CD4-positive, alpha-beta T cell treated with Interferon gamma for 1 hour (primary cell): ENCODE results near the gene FCN2.
"Not testable (repeated sequence)": the region's sequence is repeated elsewhere in the genome, so short reads cannot be mapped to it uniquely, and the experiment has no call there.

Experiments
- DNase-seq: peaks from one replicate; pipeline ENCODE4 v3.0.0-alpha.2; 2020

The FCN2 gene

DNA sequence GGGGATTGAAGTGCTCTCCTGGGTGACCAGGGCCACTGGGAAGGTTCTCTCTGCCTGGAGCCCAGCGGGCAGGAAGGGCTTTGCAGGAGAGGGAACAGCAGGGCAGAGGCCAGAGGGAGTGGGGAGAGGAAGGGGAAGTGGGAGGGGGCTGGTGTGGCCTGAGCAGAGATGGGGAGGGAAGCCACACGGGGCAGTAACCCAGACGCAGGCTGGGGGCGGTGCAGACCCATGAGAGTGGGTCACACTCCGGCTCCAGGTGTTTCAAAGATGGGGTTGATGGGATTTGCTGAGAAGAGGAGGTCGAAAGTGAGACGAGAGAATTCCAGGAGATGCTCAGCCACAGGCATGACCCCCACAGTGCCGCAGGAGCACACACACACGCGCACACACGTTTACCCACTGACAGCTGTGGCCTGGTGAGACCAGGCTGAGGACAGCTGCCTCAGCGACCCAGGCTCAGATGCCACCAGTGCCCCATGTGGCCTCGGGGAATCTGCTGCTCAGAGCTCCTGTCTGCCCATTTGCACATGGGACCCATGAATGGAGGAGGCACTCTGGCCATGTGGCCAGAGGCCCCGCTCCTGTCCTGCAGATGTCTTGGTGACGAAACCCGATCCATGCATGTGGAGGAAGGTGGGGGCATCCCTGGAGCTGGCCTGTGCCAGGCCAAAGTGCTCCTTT lies 32.7 kb upstream of the FCN2 start:
- DNase-seq: no peak

DNA sequence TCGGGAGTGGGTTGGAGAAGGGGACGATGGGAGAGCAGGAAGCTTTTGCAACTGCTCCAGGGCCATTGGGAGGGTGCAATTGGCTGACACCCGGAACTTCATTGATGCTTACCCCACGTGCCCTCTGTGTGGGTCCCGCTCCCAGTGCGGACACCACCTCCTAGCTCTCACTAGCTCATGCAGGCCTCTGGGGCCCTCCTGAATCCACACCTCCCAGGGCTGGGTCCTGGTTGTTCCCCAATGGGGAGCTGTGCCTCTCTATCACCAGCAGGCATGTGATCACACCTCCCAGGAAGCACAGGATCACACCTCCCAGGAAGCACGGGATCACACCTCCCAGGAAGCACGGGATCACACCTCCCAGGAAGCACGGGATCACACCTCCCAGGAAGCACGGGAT lies 32.1 kb upstream of the FCN2 start:
- no peak for DNase-seq

DNA sequence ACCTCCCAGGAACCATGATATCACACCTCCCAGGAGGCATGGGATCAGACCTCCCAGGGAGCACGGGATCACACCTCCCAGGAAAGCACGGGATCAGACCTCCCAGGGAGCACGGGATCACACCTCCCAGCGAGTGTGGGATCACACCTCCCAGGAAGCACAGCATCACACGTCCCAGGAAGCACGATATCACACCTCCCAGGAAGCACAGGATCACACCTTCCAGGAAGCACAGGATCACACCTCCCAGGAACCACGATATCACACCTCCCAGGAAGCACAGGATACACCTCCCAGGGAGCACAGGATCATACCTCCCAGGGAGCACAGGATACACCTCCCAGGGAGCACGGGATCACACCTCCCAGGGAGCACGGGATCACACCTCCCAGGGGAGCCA lies 30.0 kb upstream of the FCN2 start:
- DNase-seq: no peak

DNA sequence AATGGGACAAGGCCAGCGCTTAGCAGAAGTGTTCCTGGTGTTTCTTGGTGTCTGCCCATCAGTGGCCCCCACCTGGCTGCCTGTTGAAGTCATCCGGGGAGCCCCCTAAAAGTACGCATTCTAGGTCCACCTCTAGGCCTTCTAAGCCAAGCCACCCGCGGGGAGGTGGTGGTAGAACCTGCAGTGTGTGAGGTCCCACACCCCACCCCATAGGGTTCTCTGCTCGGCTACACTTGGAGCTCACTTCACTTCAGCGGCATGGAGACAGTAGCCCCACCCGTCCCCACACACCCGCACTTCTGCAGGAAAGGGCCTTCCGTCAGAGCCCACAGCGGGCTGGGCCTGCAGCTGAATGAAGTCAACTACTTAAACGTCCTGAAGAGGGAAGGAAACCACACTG lies 29.6 kb upstream of the FCN2 start:
- no peak for DNase-seq

DNA sequence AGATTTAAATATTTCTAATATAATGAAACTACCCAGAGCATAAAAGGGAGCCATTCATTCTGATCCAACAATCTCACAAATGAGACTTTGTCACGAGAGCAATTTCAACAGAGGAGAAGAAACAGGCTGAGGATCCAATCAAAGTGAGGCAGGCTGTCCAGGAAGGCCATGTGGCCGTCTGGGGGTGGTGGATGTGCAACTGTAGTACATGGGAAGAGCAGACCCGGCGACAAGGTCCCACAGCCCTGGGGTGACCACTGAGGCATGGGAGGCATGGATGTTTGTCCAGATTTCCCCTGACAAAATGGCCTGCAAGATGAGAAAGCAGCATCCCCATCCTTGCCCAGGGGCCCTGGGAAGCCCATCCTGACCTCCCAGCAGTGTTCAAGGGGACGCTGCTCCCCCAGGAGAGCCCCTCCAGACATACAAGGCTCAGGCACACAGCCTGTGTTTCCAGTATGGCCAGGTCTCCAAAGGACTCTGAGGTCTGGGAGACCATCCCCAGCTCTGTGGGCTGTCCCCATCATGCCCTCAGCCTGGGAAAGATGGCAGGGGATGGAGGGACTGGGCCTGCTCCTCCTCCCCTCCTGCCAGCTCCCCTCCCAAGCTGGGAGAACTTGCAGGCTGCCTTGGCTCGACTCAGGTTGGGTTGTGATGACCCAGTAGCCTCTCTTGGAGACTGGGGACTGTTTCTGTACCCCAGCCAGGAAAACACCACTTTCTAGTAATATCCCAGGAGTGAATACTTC lies 27.5 kb upstream of the FCN2 start:
- DNase-seq: no peak

DNA sequence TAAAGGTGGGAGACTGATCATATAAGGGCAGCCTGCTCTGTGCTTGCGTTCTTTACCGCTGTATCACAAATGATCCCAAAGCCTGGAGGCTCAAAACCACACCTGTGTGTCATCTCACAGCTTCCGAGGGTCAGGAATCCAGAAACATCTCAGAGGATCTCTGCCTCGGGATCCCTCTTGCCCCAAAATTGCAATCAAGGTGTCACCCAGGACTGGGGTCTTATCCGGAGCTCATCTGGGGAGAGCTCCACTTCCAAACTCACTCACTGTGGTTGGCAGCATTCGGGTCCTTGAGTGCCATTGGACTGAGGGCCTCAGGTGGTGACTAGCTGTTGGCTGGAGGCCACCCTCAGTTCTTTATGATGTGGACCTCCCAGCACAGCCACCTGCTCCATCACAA lies 26.7 kb upstream of the FCN2 start:
- DNase-seq: no peak

DNA sequence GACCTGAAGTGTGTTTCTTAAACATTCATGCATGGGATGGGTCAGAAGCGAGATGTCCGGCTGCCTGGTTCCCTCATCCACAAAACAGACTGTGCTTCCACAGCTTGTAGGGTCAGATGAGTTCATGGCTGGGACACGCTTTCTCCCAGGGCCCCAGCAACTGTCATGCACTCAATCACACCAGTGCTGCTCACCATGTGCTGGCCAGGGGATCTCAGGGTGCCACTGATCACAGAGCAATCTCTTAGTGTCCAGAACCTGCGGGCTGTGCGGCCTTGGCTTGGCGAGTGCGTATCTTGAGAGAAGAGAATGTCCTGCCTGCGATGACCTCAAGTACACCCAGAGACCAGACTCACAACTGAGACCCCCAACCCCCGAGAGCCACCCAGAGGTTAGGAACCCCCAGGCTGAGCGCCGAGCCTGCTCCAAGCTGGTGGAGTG lies 26.0 kb upstream of the FCN2 start:
- no peak for DNase-seq

DNA sequence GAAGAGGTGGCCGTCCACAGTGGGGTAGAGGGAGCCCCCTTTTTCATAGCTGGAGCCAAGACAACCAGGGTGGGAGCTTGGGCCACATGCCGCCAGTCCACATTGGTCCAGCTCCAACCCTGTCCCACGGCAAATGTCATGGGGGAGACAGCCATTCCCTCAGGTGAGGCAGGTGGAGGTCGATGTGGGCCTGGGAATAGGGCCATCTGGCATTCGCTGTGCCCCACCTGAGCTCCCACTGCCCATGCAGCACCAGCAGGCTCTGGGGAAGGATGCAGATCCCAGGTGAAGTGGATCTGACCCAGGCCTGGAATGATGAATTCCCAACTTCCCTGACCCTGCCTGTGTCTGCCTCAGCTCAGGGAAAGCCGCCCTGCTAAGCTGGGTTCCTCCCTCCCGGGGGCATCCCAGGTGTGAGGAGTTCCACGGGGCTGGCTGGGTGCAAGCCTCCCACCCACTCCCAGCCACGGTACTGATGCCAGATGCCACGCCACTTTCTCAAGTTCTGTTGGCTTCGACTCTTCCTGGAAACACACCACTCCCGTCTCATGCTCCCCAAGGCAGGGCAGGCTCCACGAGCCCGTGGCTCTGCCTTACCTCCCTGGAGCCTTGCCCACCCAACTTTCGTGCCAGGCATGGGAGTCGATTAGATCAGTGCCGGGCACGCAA lies 25.2 kb upstream of the FCN2 start:
- DNase-seq: no peak

DNA sequence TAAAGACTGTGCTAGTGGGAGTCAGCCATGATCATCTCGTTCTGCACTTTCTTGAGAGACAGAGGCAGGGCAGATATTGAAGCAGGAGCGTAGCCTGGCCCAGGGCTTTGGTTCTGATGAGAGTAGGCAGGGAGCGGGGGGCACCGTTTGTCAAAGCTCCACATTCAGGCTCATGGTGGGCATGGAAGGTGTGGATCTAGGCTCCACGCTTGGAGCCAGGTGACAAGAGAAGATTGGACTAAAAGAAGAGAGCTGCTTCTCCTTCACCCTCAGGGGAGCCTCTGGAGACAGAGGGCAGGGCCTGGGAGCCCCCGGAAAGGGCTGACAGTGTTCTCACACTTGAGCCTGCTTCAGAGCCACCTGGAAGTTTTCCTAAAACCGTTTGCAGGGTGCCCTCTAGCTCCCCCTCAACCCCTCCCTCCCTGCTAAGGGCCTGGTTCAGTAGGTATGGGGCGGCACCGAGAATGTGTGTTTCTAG lies 24.7 kb upstream of the FCN2 start:
- no peak for DNase-seq

DNA sequence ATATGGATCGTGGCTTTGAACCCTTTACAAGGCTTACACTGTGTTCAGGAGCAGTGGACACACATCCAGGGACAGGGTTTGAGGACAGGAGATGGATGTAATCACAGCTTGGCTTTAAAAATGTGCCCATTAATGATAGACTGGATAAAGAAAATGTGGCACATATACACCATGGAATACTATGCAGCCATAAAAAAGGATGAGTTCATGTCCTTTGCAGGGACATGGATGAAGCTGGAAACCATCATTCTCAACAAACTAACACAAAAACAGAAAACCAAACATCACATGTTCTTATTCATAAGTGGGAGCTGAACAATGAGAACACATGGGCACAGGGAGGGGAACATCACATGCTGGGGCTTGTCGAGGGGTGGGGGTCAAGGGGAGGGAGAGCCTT lies 23.2 kb upstream of the FCN2 start:
- DNase-seq: not testable (repeated sequence)

DNA sequence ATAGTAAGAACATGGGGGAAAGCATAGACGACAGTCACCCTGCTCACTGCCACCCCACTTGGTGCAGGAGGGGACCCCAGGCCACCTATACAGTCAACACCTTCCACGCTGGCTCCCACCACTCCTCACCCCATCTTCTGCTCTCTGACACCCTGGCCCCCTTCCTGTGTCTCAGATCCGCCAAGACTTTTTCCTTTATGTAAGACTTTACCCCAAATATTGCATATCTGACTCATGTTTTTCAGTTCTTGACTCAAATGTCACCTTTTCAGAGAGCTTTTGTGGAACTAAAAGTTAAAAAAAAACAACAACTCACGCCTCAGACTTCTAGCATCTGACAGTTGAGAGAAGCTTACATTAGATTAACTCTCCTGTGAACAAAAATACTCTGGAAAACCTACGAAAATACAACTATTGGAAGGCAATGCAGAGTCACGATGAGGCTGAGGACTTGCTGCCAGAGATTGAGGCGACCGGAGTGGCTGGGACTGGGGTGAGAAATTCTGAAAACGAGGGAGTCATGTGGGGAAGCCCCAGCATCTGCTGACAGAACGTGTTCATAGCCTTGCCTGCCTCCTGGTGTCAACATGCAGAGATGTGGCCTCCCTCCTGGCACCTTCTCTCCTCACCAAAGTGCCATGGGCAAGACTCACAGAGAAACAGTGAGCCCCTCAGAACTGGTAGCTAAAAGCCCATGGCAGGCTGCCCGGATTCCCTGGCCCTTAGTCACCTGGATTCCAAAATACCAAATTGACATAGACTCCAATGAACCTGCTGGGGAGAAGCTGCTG lies 22.4 kb upstream of the FCN2 start:
- DNase-seq: no peak

DNA sequence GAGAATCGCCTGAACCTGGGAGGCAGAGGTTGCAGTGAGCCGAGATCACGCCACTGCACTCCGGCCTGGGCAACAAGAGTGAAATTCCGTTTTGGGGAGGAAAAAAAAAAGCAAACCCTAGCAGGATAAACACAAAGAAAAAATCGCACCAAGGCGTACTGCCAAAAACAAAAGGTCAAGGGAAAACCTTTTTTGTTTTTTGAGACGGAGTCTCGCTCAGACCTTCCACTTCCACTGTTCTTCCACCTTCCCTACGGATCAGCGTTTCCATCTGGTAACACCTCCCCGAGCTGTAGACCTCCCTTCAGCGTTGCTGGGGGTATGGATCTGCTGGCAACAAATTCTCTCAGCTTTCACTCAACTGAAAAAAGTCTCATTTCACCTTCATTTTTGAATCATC lies 20.1 kb upstream of the FCN2 start:
- no peak for DNase-seq

DNA sequence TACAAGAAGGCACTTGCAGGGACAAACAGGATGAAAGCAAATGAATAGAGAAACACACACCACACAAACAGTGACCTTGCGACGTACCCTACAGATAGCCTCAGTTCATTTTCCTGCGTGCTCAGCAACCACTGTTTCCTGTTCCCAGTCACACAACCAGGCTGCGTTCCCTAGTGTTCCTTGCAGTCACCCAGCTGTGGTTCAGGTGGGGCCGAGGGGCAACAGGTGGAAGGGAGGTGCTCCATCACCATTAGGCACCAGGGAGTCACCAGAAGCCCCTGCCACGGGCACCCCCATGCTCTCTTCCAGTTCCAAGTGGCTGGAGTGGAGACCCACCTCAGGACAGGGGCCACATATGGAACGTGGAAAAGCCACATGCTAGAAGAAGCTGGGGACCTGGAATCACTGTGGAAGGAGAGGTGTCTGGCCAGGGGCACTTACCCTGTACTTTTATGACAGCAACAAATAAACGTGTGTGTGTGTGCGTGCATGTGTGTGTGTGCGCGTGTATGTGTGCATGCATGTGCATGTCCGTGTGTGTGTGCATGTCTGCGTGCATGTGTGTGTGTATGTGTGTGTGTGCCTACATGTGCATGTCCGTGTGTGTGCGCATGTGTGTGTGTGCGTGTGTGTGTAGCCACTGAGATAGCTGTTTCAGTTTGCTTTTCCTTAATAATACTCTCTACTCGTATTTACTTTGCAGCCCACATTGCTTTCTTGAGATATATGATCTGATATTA lies 18.8 kb upstream of the FCN2 start:
- no peak for DNase-seq

DNA sequence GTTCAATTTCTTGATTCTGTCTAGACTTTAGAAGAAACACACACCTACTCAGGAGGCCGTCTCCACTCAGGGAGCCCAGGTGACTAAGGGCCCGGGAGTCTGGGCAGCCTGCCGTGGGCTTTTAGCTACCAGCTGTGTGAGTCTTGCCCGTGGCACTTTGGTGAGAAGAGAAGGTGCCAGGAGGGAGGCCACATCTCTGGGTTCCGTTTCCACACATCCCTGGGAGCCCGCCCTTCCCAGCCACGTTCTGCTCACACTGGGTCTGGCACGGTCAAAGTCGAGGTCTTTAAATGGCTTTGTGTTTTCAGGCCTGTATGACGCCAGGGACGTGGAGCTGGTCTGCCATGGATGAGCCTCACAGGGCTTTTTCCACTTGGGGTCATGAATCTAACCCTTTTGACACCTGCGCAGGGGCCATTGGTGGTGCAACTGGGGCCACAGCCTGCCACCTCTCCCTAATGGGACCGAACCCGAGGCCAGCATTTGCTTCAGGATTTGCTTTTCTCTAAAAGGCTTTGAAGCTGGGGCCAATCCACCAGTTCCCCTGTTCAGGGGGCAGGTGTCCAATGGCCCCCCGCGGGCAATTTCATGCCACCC lies 17.2 kb upstream of the FCN2 start:
- no peak for DNase-seq

DNA sequence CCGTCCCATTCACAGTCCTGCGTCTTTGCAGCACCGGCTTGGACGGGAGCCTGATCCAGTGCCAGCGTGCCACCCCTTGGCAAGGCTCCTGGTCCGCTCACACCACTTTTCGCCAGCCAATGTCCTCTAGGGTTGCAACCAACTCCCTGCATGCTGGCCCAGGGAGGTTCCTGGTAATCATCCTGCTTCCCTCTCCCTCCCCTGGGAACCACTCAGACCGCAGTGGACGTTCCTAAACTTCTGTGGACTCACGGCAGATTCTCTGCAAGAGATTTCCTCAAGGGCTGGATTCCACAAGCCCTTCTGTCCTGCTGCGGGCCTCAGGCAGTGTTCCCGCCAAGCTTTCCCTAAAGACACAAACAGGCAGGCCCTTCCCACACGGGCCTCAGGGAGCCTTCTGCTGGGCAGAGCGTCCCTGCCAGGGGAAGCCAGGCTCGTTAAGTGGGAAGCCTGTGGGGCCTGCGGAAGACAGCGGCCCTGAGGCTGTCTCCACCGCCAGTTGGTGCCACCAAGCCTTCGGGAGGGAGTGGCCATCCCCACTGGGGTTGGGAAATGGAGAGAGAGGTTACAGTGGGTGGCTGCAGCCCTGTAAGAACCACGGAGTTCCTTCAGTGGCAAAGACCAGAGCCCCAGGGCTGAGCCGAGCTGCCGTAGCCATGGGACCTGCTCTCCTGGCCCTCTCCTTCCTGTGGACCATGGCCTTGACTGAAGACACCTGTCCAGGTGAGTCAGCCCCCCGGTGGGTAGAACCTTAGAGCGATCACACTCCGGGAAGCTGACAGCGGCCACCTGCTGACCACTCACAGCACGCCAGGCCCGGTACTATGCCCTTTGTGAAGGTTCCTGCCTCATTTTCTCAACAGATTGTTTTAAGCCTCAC lies 16.4 kb upstream of the FCN2 start:
- no peak for DNase-seq

DNA sequence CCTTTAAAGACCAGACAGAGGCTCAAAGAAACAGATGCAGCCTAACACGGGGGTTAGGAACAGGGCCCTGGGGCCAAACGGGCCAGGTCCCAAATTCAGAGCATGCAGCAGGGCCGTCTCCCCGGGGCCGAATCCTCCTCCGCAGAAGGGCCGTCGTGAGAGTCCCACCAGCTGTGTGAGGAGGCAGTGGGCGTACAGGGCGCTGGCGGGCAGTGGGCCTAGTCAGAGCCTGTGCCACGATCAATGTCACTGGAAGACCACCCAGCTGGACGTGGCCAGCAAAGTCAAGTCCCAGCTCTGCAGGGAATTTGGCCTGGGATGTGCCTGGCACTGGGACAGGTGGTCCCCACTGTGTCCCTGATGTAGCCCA lies 15.8 kb upstream of the FCN2 start:
- DNase-seq: no peak

DNA sequence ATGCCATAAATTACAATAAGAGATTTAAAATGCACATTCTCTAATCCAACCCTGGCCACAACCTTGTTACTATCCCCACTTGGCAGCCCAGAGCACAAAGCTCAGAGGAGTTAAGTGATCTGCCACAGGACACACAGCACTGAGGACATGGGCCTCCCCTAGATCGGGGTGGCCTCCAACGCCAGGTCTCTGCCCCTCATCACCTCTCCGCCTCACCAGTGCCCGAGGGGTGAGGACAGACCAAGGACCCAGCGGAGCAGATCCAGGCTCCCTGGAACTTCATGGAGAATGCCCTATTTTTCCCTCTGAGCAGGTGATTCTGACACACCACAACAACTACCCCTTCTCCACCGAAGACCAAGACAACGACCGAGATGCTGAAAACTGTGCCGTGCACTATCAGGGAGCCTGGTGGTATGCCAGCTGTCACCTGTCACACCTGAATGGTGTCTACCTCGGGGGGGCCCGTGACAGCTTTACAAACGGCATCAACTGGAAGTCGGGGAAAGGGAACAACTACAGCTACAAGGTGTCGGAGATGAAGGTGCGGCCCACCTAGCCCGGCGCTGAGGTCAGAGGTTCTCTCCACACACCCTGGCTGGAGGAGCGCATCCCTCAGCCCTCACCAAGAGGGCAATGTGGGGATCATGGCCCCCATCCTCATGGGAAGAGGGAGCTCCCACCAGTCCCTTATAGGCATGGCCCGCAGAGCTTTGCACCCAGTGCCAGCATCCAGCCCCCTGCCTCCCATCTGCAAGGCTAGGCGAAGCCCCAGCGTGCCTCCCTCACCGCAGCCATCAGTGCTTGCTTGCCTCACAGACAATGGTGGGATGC lies 12.5 kb upstream of the FCN2 start:
- DNase-seq: no peak

DNA sequence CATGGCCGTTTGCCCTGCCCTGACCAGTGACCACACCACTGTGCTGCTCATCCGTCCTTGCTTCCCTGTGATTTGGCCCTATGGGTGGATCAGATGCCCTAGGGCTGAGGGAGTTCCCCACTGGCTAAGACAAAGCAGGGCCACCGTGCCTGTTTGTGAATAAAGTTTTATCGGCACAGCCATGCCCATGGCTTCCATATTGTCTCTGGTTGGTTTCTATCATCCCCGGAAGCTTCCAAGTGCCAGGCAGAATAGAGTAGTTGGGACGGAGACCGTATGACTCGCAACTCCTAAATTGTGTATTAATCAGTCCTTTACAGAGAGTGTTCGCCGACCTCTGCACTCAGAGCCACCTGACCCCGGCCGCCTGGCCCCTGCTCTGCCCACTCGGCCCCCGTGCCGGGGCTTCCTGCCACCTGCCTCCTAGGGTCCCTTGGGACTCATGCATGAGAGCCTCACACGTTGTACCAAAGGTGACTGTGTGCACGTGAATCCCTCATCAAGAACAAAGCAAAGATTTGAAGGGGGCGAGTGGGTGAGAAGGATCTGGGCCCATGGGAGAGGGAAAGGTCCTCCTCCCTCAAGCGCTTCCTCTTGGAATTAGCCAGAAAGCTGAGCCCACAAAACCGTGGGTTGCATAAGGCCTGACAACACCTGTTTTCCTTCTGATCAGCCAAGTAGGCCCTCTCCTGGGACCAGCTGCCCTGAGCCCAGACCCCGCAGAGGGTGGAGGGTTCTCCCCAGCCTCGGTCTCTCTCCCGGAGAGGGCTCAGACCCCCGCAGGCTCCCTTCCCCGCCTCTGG lies 11.7 kb upstream of the FCN2 start:
- DNase-seq: no peak
